GF-D8 (cell line): ENCODE data around the gene TMEM178B.
"Not testable (repeated sequence)": the region's sequence is repeated elsewhere in the genome, so short reads cannot be mapped to it uniquely, and the experiment has no call there.

ENCODE experiments used
- DNase-seq: peaks from one replicate; lab custom pipeline; 2025; lab: John Stamatoyannopoulos, UW

Gene TMEM178B

DNA sequence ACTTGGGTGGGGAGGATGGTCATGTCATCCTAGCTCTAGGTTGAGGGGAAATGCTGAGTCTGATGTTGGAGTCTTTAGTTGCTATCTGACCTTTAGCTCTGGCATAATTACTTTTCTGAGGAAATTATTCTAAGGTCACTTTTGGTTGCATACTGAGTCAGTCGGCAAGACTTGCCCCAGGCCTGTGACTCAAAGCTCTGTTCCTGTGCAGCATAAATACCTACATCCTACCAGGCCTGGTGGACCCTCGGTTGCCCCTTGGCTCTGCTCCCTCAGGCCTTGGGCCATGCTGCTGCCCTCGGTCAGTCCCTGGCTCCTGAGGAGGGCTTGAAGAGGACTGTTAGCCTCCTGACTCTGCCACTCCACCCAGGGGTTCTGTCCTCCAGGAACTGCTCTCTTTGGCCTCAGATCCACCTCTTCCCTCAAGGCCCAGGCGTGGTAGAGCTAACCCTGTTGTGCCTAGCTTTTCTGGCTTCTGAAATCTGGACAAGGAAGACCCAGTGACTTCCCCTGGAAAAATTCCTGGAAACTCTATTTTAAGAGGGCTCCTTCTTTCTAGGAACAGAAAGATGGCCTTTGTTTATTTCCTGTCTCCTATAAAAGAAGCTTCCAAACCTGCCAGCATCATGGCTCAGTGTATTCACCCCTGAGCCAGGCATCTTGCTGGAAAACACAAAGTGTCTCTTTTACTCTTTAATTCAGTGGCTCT, 71.2 kb downstream of the TMEM178B start:
- DNase-seq = no peak

DNA sequence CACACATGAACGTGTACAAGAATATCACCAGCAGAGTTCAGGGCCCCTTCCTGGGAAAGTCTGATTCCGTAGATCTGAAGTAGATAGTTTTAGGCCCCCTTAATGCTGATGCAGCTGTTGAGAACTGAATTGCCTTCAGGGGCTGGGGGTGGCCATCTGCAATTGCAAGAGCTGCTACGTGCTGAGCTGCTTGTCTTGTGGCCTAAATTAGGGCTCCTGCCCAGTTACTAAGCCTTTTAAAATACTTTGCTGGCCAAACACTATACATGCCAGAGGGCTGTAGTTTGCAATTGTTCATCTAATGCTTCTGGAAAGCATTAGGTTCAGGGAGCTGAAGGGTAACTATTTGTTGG, 71.7 kb downstream of the TMEM178B start:
- DNase-seq = no peak

DNA sequence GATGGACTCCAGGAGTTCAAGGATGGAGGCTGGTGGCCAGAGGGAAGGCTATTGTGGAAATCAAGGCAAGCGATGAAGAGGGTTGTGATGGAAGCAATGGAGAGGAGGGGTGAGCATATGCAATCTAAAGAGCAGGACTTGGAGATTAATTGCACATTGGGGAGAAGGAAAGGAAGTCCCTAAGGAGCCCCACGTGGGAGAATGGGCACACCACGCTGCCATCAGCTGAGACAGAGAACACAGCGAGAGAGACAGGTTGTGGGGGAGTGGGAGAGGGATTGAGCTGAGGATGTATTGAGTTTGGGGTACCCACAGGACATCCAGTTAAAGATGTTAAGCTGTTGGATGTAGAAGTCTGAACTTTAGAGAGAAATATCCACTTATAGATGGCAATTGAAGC, 73.6 kb downstream of the TMEM178B start:
- DNase-seq = no peak

DNA sequence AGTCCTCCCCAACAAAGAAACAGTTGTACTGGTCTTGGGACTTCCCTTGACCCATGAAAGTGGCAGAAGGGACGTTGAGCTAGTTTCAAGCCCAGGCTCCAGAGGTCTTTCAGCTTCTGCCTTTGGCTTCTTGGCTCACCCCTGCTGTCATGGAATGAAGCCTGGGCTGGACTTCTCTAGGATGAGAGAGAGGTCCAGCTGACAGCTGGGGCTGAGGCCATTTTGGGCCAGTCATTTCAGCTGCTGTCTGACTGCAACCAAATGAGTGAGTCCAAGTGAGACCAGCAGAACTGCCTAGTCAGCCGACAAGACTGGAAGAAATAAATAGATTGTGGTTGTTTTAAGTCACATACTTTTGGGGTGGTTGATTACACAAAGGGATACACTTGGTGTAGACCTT, 76.6 kb downstream of the TMEM178B start:
- no peak for DNase-seq

DNA sequence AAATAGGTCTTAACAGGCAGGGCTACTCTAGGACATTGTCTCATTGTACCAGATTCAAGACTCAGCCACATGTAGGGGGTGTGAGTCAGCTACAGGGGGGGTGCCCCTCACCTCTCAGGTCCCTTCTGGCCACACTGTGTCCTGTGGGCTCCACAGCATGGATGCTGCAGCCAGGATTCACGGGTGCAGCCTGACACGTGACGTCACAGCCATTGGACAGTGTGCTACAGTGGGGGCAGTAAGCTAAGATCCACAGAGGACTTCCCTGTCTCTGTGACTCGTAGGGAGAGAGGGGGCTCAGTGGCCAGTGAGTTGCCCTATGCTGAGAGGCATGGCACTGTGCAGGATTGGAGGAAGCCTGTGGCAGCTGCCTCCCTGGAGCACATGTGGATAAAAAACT, 77.9 kb downstream of the TMEM178B start:
- DNase-seq = no peak

DNA sequence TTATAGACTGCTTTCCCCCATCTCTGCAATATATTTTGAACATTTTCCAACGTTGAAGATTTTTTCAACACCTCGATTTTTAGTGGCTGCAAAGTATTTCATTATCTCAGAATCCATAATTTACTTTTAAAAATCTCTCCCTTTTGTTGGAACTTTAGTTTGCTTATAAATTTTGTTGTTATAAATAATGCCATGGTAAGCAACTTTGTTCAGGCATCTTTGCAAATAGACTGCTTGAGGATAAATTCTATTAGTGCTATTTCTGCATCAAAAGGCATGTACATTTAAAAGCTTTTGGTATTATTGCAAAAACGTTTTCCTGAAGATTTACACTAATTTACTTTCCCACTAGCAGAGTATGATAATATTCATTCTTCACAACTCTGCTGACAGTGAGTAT, 79.4 kb downstream of the TMEM178B start:
- no peak for DNase-seq

DNA sequence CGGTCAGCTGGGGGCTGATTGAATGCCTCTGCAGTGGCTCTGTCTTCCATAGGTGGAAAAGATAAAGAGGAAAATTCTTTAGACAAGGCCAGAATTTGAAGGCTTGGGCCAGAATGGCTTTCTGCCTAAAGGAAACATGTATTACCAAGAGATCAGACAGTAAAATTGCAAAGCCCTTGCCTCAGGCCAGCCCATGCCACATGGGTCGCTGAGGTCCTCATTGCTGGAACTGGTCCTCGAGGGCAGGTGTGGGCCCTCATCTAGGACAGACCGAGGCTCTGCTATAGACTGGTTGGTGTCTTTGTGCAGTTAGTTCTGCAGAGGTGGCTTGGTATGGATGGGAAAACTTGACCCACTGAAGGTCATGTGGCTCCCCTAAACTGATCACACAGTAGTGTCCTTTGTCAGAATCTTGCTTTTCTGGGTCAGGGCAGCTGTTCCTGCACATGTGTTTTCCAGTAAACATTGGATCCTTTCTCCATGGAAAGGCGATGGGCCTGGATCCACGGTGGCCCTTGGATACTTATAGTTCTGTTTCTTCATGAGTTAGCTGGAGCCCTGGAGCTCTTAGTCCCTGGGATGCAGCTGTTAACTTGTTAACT, 80.4 kb downstream of the TMEM178B start:
- no peak for DNase-seq

DNA sequence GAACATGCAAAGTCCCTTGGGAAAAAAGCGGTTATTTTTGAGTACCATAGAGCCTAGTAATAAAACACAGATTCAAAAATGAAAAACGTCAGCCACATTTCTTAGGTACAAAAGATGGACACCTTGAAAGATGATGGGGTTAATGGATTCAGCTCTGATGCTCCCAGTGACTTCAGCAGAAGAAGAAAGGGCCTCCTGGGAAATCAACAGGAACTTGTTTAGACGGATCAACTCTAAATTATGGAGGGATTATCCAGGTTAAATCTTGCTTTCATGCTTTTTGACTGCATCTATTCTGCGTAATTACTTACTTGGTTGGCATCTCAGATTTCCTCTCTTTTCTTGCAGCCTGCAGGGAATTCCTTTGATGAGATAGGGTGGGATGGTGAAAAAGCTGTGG, 82.5 kb downstream of the TMEM178B start:
- DNase-seq = no peak

DNA sequence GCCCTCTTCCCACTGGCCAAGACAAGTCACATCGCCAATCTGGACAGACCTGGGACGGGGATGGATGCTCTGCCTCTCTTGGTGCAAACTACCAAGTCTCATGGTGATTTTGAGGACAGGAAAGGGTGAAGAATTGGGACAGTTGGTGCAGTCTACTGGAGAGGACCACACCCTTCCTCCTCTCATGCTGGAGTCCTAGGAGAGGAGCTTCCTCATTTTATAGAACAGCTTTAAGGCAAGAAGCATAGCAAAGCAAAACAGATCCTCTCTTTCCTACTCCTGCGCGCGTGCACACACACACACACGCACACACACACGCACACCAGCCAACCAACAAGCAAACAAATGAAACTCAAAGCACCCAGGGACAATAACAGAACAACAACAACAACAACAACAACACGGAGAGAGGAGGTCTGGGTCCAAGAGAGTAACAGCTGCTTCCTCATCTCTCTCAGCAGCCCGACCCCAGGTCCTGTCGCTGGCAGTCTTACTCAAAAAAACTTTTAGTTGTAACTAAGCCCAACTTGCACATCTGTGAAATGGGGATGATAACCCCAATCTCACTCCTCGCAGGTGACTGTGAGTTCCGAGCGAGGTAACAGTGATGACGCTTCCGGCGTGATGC, 83.4 kb downstream of the TMEM178B start:
- no peak for DNase-seq

DNA sequence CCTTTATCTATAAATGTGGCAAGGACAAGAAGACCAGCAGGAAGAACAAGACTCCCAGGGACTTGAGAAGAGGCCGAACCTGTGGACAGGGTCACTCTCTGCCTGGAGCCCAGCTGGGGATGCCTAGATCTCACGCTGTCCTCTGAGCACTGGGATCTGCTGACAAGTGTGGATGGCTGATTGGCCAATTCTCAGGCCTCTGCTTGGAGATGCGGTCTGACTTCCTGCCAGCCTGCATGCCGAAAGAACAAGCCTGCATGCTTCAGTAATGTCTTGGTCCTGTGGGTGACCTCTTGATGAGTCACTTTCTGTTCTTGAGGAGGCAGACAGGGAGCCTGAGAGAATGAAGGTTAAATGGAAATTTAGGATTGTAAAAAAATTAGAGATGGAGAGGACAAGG, 84.7 kb downstream of the TMEM178B start:
- DNase-seq = no peak

DNA sequence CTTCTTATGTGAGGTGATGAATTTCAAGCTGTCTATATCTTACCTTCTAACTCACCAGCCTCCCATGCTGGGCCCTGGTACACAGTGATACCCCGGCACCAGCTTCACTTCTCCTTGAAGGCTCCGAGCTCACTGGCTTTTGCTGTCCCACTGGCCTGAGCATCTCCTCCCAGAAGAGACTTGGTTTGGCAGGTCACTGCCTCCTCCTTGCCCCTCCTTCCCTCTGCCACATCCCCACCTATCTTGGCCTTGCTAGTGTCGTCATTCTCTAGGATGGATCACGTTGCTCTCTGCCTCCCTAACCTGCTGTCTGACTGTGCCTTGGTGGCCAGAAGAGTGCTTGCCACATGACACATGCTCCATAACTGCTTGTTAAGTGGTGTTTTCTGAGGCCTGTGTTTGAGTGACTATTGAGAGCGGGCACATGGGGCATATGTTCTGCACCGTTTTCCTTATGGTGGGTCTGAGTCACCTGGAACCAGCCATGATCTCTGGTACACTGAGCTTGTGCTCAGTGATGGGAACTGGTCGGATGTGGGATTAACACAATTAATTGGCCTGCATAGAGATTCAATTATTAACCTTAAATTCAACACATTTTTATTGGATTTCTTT, 86.5 kb downstream of the TMEM178B start:
- no peak for DNase-seq

DNA sequence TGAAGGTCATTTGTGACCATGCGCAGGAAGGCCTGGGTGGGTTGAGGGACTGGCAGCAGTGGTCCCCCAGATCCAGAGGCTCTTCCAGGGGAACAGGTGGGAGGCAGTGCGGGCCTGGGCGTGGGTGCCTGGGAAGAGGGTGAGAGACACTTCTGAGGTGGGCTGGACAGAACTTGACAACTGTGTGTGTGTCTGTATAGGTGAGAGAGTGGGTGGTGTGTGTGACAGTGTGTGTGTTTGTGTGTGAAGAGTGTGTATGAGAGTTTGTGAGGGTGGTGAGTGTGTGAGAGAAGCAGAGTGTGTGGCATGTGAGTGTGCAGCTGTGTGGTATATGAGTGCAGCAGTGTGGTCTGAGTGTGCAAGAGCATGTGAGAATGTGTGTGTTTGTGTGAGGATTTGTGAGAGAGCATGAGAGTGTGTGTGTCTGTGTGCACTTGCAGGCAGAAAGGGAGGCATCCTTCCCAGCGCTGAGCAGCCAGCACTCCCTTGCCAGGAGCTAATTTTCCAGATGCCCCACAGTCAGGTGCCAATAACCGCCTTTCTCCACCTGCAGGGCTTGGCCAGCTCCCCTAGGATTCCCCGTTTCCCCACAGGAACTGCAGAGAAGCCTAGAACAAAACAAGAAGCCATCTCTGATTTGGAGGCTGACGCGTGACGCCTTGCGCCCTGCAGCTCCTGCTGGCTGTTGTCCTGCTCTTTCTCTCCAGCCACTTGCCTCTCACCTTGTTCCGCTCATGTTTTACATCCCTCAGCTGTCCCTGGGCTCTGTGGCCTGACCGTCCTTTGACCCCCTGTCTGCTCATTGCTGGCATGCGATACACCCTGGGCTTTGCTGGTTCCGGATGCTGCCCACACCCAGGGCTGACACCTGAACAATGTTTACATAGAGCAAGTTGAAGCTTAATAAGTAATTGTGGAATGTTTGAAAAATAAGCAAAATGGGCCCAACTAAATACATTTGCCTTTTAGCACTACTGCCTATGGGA, 88.0 kb downstream of the TMEM178B start:
- no peak for DNase-seq

DNA sequence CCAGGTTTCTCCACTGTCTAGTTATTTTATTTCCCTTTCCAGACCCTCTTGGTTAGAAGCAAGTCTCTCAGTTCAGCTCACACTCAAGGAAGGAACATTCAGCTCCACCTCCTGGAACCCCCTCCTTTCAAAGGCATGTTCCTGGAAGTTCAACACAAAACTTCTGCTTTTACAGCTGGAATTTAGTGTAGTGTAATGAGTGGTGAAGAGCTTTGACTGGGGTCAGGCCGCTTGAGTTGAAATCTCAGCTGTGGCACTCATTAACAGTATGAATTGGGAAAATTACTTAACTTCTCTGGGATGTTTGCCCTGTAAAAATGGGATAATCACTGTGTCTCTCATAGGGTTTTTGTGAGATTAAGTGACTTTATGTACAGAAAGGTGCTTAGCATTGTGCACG, 91.7 kb downstream of the TMEM178B start:
- DNase-seq = no peak

DNA sequence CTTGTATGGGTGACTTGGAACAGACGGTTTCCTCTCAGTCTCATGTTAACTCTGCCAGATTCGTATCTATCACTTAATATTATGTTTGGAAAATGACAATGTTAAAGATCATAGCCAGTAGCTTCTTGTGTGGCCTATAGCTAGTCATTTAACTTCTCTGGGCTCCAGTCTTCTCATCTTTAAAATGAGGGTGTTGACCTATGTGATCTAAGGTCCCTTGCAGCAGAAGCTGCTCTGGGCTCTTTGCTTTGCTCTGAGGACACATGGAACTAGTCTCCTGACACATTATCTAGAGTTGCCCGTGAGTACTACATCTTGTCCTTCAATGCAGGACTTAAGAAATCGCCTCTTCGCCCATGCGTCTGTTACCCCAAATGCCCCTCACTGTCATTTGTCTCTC, 93.1 kb downstream of the TMEM178B start:
- DNase-seq = no peak

DNA sequence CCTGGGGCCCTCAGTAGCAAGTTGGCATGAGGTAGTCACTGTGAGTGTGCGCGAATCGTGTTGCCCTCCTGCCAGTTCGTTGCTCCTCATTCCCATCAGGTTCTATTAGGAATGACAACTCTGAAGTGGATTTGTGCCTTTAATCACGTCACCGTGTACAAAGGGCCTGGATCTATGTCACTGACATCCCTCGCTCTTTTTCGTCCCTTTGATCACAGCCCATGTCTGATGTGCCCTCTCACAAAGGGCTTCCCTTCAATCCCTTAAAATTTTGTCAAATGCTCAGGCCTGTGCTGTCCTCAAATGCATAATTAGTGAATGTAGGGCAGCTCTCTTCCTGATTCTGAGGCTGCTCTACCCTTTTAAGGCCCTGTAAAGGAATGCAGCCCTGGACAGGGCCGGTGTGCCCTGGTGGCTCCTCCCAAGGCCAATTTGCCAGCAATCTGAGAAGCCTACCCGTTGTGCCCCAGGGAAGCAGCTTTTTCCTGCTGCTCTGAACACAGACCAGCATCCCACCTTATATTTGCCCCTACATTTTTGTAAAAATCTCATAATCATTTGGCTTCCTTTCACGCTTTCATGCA, 93.6 kb downstream of the TMEM178B start:
- DNase-seq = no peak

DNA sequence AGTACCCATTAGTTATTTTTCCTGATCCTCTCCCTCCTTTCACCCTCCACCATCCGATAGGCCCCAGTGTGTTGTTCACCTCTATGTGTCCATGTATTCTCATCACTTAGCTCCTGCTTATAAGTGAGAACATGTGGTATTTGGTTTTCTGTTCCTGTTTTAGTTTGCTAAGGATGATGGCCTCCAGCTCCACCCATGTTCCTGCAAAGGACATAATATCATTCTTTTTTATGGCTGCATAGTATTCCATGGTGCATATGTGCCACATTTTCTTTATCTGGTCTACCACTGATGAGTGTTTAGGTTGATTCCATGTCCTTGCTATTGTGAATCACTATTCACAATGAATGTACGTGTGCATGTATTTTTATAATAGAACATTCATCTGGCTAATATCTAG, 95.3 kb downstream of the TMEM178B start:
- not testable (repeated sequence) for DNase-seq

DNA sequence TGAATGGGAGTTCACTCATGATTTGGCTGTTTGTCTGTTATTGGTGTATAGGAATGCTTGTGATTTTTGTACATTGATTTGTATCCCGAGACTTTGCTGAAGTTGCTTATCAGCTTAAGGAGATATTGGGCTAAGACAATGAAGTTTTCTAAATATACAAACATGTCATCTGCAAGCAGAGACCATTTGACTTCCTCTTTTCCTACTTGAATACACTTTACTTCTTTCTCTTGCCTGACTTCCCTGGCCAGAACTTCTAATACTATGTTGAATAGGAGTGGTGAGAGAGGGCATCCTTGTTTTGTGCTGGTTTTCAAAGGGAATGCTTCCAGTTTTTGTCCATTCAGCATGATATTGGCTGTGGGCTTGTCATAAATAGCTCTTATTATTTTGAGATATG, 101.9 kb downstream of the TMEM178B start:
- DNase-seq = not testable (repeated sequence)

DNA sequence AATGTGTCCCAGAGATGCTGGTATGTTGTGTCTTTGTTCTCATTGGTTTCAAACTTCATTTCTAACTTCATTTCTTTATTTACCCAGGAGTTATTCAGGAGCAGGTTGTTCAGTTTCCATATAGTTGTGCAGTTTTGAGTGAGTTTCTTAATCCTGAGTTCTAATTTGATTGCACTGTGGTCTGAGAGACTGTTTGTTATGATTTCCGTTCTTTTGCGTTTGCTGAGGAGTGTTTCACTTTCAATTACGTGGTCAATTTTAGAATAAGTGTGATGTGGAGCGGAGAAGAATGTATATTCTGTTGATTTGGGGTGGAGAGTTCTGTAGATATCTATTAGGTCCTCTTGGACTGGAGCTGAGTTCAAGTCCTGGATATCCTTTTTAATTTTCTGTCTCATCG, 103.3 kb downstream of the TMEM178B start:
- not testable (repeated sequence) for DNase-seq

DNA sequence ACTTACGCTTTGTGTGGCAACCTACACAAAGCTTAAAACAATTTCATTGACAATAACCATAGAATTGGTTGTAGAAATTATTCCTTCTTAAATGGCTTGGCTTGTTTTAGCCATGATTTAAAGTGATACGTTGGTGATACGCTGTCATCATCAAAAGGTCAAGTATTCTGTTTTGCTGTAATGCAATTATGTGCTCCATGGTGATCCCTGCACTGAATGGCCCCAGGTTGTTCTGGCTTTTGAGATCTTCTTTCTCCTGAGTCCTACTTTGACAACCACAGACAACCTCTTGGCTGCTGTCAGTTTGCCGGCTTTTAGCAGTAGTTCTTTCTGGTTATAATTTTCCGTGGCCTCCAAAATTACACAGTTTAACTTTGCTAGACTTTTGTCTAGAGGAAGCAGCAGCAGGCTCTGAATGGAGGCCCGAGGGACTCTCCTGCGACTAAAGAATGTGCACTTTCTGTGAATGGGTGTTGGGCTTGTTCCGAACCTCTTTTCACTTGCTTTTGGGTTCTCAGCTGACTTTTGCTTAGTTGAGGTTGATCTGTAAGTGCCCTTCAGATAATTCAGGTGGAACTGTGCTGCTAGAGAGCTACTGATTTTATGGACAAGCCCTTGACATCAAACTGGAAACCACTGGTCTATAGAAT, 104.7 kb downstream of the TMEM178B start:
- no peak for DNase-seq

DNA sequence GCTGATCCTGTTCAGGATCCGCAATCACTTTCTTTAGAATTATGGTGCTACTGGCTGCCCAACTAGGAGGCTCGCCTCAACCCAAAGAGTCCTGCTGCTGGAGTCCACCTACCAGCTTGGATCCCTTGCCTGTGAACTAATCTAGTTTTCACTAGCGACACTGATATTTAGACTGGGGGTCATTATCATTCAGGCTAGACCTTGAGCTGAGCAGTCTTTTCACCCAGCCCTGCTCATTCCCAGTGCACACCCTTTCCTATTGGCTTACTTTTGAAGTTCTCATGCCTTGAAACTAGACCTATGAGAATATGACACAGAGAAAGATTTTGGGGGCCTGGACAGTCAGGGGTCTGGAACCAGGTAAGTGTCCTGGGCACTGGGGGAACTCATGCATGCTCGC, 107.9 kb downstream of the TMEM178B start:
- no peak for DNase-seq

DNA sequence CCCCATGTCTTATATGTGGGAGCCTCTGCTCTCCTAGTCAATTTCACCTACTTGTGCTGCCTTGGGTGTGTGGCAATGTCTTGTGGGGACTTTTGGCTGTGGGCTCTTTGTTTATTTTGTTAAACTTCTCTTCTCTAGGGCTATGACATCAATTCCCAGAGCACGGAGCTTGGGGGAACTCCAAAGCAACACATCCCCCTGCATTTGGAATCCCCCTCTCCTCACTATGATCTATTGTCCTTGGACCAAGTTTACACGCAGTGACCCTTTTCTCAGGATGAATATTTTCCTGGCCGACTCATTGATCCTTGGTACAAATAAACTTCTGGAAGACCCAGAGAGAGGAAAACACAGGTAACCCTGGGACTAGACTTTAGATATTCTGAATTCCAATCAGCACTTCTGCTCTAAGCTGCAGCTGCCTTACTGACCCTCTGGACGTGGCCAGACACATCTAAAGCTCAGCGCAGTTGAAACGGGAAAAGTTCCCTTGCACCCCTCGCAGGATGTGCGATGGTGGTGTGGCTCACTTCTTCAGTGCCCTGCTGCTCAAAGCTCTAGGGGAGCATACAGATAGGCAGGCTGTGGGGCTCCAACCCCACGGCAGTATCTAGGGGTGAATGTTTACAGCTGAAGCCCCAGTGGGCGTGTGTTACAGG, 110.8 kb downstream of the TMEM178B start:
- no peak for DNase-seq
